H1 (cell line): Measurements from ENCODE around the gene SPP1.

Source experiments
- BCL11A ChIP-seq, 2 experiments: IDR thresholded peaks; one replicate each; pipeline ENCODE4 v1.6.1; 2011; ENCODE audit warnings: low read depth in 2 of 2, low read length in 2 of 2, mild to moderate bottlenecking in 2 of 2
- CTCF ChIP-seq, 3 experiments: IDR thresholded peaks; 1 replicate in 2 of 3; 2 replicates in 1 of 3; pipeline versions ENCODE4 v1.5.1 to v1.6.1; 2011; ENCODE audit warnings: low read length in 3 of 3, mild to moderate bottlenecking in 3 of 3, inconsistent platforms in 2 of 3, low read depth in 1 of 3, moderate library complexity in 1 of 3; ENCODE audit not compliant: insufficient read depth in 1 of 3; ENCODE audit errors: control extremely low read depth in 1 of 3
- POLR2A ChIP-seq, 2 experiments: IDR thresholded peaks; 1 replicate in 1 of 2; 2 replicates in 1 of 2; pipeline ENCODE4 v1.6.1; 2011; ENCODE audit warnings: low read depth in 2 of 2, low read length in 2 of 2, mild to moderate bottlenecking in 2 of 2; ENCODE audit errors: control extremely low read depth in 1 of 2
- POLR2AphosphoS5 ChIP-seq: IDR thresholded peaks from 2 replicates; pipeline ENCODE4 v1.6.1; 2011; ENCODE audit warnings: low read depth, low read length
- RFX5 ChIP-seq: IDR thresholded peaks from 2 replicates; pipeline ENCODE4 v1.6.1; 2011; ENCODE audit warnings: low read depth, low read length, improper control_type of control experiment, borderline replicate concordance
- SP1 ChIP-seq: IDR thresholded peaks from 2 replicates; pipeline ENCODE4 v1.6.1; 2011; ENCODE audit warnings: low read depth, low read length
- TCF12 ChIP-seq: IDR thresholded peaks from 2 replicates; pipeline ENCODE4 v1.6.1; 2011; ENCODE audit warnings: low read depth, mild to moderate bottlenecking, low read length

GRCh38 chr4:87979810-87980209 lies 4.3 kb downstream of the SPP1 start:
- no peak for TF ChIP-seq SP1
- TF ChIP-seq TCF12, result no peak
- no peak for TF ChIP-seq RFX5
- TF ChIP-seq POLR2A (IDR thresholded peaks at IDR 0.05; ENCODE audit: control extremely low read depth in 1 of 2, low read depth in 2 of 2, low read length in 2 of 2), result no peak
- TF ChIP-seq POLR2AphosphoS5, result no peak
- TF ChIP-seq CTCF (IDR thresholded peaks at IDR 0.05; ENCODE audit: control extremely low read depth in 1 of 3, insufficient read depth in 1 of 3, low read depth in 1 of 3, low read length in 3 of 3), result no peak
- TF ChIP-seq BCL11A (IDR thresholded peaks at IDR 0.05; ENCODE audit: low read depth in 2 of 2, low read length in 2 of 2), result no peak
